ENCODE results near the gene CDK10. TPM values are rescaled to one million over a fixed set of nuclear protein-coding genes. Genes with fewer than 3 reads are reported as not detected.

Gene CDK10
- total RNA-seq, result 58.8 and 76.3 TPM in 2 replicates
- polyA plus RNA-seq, result 142 and 159 TPM in 2 replicates

DNA sequence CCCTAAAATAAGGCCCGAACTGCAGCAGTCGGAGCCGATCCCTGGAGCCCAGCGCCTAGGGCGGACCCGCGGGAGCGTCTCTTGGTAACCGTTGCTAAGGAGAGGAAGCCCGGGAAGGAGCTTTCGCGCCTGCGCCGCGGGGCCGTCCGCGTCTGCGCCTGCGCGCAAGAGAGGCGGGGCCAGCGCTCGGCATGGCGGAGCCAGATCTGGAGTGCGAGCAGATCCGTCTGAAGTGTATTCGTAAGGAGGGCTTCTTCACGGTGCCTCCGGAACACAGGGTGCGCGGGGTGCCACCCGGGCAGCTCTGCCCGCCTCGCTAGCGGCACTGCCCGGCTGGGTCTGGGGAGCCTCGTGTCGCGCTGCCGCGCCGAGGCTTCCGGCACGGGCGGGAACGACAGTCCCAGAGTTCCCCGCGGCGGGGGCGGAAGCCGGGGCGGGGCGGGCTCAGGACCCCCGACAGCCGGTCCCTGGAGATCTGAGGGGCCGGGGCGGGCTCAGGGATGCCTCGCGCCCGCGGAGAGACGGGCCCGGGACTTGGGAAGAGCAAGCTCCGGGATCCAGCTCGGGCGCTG lies at the start of gene CDK10:
CDK10 (plus strand) TSS at position 170 of the 572 bp plus-strand sequence; CDS start at position 192, 22 bp downstream.
- Histone ChIP-seq H3K9me3 (ENCODE audit: low read depth) (no peaks in the 10 kb centered on the region), H3K27me3 (no peaks in the 10 kb centered on the region), H3K36me3 (no peaks in the 10 kb centered on the region), H3K4me1 (ENCODE audit: low read depth) (peaks cover 7% of the 10 kb centered on the region), H3K4me3 (peak within 1 kb of the TSS; percentile 83), H3K27ac (peak within 1 kb of the TSS; percentile 80)
- TF ChIP-seq CTCF (IDR thresholded peaks at IDR 0.05; ENCODE audit: low read depth, low read length), result no peak
- peak; percentile 91 to 93 for DNase-seq (ENCODE audit: low read depth in 1 of 2, low spot score in 1 of 2)

GRCh38 chr16:89637379-89637778 lies 49.1 kb upstream of the CDK10 start:
- peaks cover 7% of the 10 kb centered on the region for H3K4me1 ChIP-seq (ENCODE audit: low read depth)
- no peak for TF ChIP-seq CTCF (IDR thresholded peaks at IDR 0.05; ENCODE audit: low read depth, low read length)
- H3K27ac ChIP-seq, result no peak overlapping the region
- H3K36me3 ChIP-seq, result no peaks in the 10 kb centered on the region
- no peak for DNase-seq (ENCODE audit: low read depth in 1 of 2, low spot score in 1 of 2)
- H3K4me3 ChIP-seq, result no peak overlapping the region
- H3K9me3 ChIP-seq (ENCODE audit: low read depth), result no peaks in the 10 kb centered on the region
- peaks cover 12% of the 10 kb centered on the region for H3K27me3 ChIP-seq

- peaks cover 9% of the 10 kb centered on the region for H3K27me3 ChIP-seq
- DNase-seq (ENCODE audit: low read depth in 1 of 2, low spot score in 1 of 2), result no peak
- peaks cover 7% of the 10 kb centered on the region for H3K4me1 ChIP-seq (ENCODE audit: low read depth)
- H3K9me3 ChIP-seq (ENCODE audit: low read depth), result no peaks in the 10 kb centered on the region
- no peak overlapping the region for H3K27ac ChIP-seq
- H3K4me3 ChIP-seq, result no peak overlapping the region
- TF ChIP-seq CTCF (IDR thresholded peaks at IDR 0.05; ENCODE audit: low read depth, low read length), result no peak
- no peaks in the 10 kb centered on the region for H3K36me3 ChIP-seq
Observed at GRCh38 chr16:89638455-89638854, 48.0 kb upstream of the CDK10 start.

DNA sequence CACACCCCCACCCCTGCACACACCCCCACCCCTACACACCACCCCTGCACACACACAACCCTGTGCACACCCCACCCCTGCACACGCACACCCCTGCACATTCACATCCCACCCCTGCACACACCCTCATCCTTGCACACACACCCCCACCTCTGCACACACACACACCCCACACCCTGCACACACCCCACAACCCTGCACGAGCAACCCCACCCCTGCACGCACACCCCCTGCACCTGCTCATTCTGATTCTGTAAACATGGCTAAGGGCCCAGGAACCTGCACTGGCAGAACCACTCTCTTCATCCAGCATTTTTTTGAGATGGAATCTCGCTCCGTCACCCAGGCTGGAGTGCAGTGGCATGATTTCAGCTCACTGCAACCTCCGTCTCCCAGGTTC lies 47.1 kb upstream of the CDK10 start:
- Histone ChIP-seq H3K27ac (no peak overlapping the region), H3K4me1 (ENCODE audit: low read depth) (peaks cover 7% of the 10 kb centered on the region), H3K9me3 (ENCODE audit: low read depth) (no peaks in the 10 kb centered on the region), H3K4me3 (no peak overlapping the region), H3K27me3 (no peaks in the 10 kb centered on the region), H3K36me3 (no peaks in the 10 kb centered on the region)
- no peak for DNase-seq (ENCODE audit: low read depth in 1 of 2, low spot score in 1 of 2)
- no peak for TF ChIP-seq CTCF (IDR thresholded peaks at IDR 0.05; ENCODE audit: low read depth, low read length)

GRCh38 chr16:89641458-89642119 lies 44.9 kb upstream of the CDK10 start:
- Histone ChIP-seq H3K4me3 (no peak overlapping the region), H3K9me3 (ENCODE audit: low read depth) (no peaks in the 10 kb centered on the region), H3K27ac (no peak overlapping the region), H3K36me3 (peaks cover 9% of the 10 kb centered on the region), H3K27me3 (no peaks in the 10 kb centered on the region), H3K4me1 (ENCODE audit: low read depth) (peaks cover 7% of the 10 kb centered on the region)
- no peak for DNase-seq (ENCODE audit: low read depth in 1 of 2, low spot score in 1 of 2)
- TF ChIP-seq CTCF (IDR thresholded peaks at IDR 0.05; ENCODE audit: low read depth, low read length), result no peak

Data from cardiac muscle cell (in vitro differentiated cells and primary cell).